Lower leg skin (tissue), 3 donors: Measurements from ENCODE around the gene CNNM2.

ENCODE experiments used
- POLR2A ChIP-seq, 2 donors: fragments of 450-650 bp; IDR thresholded peaks; one replicate each; pipeline ENCODE4 v1.6.1; 2016 to 2017; ENCODE audit warnings: antibody characterized with exemption in 2 of 2, mild to moderate bottlenecking in 1 of 2, moderate library complexity in 1 of 2
- TF ChIP-seq, protein P1 (sequence below), 3 donors: fragments of 450-650 bp; IDR thresholded peaks; one replicate each; pipeline ENCODE4 v1.5.1; 2016; ENCODE audit warnings: antibody characterized with exemption in 3 of 3, mild to moderate bottlenecking in 3 of 3, moderate library complexity in 2 of 3

DNA sequence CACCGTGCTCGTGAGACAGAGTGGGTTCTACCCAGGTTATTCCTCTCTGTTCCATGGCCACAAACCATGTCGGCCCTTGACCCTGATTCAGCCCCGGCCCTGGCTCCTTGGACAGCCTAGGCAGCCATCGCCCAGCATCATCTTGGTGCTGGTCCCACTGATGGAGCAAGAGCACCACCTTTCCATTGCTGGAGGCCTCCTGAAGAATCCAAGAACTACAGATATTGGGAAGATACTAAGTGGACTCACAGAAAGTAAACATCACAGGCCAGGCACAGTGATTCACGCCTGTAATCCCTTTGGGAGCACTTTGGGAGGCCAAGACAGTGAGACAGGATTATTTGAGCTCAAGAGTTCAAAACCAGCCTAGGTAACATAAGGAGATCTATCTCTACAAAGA is 149.9 kb downstream of the CNNM2 start:
- TF ChIP-seq POLR2A (IDR thresholded peaks at IDR 0.05) = no peak
- TF ChIP-seq, protein P1, sequence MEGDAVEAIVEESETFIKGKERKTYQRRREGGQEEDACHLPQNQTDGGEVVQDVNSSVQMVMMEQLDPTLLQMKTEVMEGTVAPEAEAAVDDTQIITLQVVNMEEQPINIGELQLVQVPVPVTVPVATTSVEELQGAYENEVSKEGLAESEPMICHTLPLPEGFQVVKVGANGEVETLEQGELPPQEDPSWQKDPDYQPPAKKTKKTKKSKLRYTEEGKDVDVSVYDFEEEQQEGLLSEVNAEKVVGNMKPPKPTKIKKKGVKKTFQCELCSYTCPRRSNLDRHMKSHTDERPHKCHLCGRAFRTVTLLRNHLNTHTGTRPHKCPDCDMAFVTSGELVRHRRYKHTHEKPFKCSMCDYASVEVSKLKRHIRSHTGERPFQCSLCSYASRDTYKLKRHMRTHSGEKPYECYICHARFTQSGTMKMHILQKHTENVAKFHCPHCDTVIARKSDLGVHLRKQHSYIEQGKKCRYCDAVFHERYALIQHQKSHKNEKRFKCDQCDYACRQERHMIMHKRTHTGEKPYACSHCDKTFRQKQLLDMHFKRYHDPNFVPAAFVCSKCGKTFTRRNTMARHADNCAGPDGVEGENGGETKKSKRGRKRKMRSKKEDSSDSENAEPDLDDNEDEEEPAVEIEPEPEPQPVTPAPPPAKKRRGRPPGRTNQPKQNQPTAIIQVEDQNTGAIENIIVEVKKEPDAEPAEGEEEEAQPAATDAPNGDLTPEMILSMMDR (IDR thresholded peaks at IDR 0.05) = no peak
